Tibial nerve (tissue), 4 donors: Measurements from ENCODE around the gene TUBB2B. TPM values are rescaled to one million over a fixed set of nuclear protein-coding genes. Genes with fewer than 3 reads are reported as not detected.

Source experiments
- DNase-seq, 2 donors: peaks; one replicate each; pipeline ENCODE4 v3.0.0-alpha.2; 2019; ENCODE audit warnings: low spot score in 2 of 2
- H3K27ac ChIP-seq, 4 donors: fragments of 200-600 bp; sonication (generic) in 3 of 4; one replicate each; pipeline ENCODE4 v1.5.1; 2017 to 2019; ENCODE audit warnings: mild to moderate bottlenecking in 1 of 4
- H3K27me3 ChIP-seq, 2 donors: fragments of 200-600 bp; sonication (generic) in 1 of 2; one replicate each; pipeline versions ENCODE4 v1.5.1 to v1.6.0; 2017 to 2019
- H3K36me3 ChIP-seq, 3 donors: fragments of 200-600 bp; sonication (generic); one replicate each; pipeline ENCODE4 v1.5.1; 2018 to 2019
- H3K4me1 ChIP-seq, 4 donors: fragments of 200-600 bp; sonication (generic) in 3 of 4; one replicate each; pipeline ENCODE4 v1.5.1; 2017 to 2019
- H3K4me3 ChIP-seq, 4 donors: fragments of 200-600 bp; sonication (generic) in 3 of 4; one replicate each; pipeline ENCODE4 v1.5.1; 2017 to 2019; ENCODE audit warnings: mild to moderate bottlenecking in 1 of 4, moderate library complexity in 1 of 4
- H3K9me3 ChIP-seq, 4 donors: fragments of 200-600 bp; sonication (generic) in 3 of 4; one replicate each; pipeline ENCODE4 v1.5.1; 2017 to 2019
- EP300 ChIP-seq, 2 donors: sonication (generic); formaldehyde crosslinking; IDR thresholded peaks; one replicate each; pipeline ENCODE4 v1.6.1; 2017; ENCODE audit warnings: antibody characterized with exemption in 2 of 2, mild to moderate bottlenecking in 1 of 2
- POLR2A ChIP-seq, 2 donors: fragments of 450-650 bp; IDR thresholded peaks; one replicate each; pipeline ENCODE4 v1.6.1; 2017; ENCODE audit warnings: antibody characterized with exemption in 2 of 2, mild to moderate bottlenecking in 2 of 2, moderate library complexity in 2 of 2
- WGBS, 2 donors: methylation state at CpG; one replicate each; pipeline ENCODE4 v1.1.5; 2018; 5-methylcytosine and 5-hydroxymethylcytosine counted together
- total RNA-seq, 4 donors: library from RNA; depleted of rRNA; stranded (reverse); fragments of >200 nt; gene quantifications; one replicate each; pipeline ENCODE4 v1.1.0, GENCODE V29; 2016
- TF ChIP-seq, protein P1 (sequence below), 5 experiments: fragments of 200-600 bp in 3 of 5; fragments of 450-650 bp in 2 of 5; sonication (generic) in 3 of 5; IDR thresholded peaks; one replicate each; pipeline ENCODE4 v1.5.1; 2016 to 2019; ENCODE audit warnings: antibody characterized with exemption in 5 of 5, mild to moderate bottlenecking in 3 of 5, moderate library complexity in 2 of 5

The TUBB2B gene
- total RNA-seq, 4 donors from 2014 or later = 13.7 to 47.6 (median 32.6) TPM

DNA sequence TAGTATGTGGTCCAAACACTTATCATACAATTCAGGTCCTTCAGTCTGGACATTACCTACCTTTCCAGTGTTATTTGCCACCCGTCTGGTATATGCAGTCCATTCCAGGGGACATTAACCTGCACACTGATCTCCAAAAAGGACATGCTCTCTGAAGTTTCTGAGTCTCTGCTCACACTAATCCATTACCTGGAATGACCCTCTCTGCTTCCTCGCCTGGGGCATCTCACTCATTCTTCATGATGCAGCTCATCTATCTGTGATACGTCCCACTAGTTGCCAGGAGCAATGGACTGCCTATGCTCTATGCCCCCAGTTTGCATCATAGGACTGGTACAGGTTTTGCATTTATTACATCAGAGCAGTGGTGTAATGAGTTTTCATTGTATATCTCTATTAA lies 5.9 kb upstream of the TUBB2B start:
- Histone ChIP-seq H3K27me3 (peaks cover 0 to 44% of the 10 kb centered on the region in 2 donors), H3K27ac (no peak overlapping the region), H3K4me3 (no peak overlapping the region), H3K9me3 (no peaks in the 10 kb centered on the region), H3K36me3 (no peaks in the 10 kb centered on the region), H3K4me1 (peaks cover 0 to 44% (median 23%) of the 10 kb centered on the region in 4 donors)
- 89 to 95% methylated on average over 3 of the region's 3 CpGs for WGBS, 2 donors
- DNase-seq = no peak
- TF ChIP-seq, protein P1, sequence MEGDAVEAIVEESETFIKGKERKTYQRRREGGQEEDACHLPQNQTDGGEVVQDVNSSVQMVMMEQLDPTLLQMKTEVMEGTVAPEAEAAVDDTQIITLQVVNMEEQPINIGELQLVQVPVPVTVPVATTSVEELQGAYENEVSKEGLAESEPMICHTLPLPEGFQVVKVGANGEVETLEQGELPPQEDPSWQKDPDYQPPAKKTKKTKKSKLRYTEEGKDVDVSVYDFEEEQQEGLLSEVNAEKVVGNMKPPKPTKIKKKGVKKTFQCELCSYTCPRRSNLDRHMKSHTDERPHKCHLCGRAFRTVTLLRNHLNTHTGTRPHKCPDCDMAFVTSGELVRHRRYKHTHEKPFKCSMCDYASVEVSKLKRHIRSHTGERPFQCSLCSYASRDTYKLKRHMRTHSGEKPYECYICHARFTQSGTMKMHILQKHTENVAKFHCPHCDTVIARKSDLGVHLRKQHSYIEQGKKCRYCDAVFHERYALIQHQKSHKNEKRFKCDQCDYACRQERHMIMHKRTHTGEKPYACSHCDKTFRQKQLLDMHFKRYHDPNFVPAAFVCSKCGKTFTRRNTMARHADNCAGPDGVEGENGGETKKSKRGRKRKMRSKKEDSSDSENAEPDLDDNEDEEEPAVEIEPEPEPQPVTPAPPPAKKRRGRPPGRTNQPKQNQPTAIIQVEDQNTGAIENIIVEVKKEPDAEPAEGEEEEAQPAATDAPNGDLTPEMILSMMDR (IDR thresholded peaks at IDR 0.05) = no peak
- TF ChIP-seq EP300 (IDR thresholded peaks at IDR 0.05) = no peak

DNA sequence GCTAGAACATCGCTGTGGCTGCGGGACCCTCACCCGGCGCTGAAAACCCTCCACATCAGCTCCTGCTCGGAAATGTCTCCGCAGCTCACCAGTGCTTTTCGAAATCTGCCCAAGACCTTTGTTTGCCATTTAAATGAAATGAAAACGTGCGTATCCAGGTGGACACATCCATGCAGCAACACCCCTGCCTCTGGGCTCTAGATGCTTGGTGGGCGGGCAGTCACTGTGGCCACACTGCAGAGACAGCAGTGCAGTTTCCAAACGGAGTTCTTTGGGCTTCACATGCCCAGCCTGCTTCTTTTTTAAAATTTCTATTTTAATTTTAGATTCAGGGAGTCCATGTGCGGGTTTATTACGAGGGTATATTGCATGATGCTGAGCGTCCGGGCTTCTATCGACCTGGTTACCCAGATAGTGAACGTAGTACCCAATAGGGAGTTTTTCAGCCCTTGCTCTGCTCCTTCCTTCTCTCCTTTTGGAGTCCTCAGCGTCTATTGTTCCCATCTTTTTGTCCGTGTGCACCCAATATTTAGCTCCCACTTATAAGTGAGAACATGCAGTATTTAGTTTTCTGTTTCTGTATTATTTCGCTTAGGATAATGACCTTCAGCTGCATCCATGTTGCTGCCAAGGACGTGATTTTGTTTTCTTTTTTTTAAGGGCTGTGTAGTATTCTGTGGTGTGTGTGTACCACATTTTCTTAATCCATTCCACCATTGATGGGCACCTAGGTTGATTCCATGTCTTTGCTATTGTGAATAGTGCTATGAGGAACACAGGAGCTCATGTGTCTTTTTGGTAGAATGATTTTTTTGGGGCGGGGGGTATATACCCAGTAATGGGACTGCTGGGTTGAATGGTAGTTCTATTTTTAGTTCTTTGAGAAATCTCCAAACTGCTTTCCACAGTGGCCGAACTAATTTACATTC lies 4.8 kb upstream of the TUBB2B start:
- Histone ChIP-seq H3K4me1 (peaks cover 0 to 53% (median 33%) of the 10 kb centered on the region in 4 donors), H3K36me3 (no peaks in the 10 kb centered on the region), H3K9me3 (no peaks in the 10 kb centered on the region), H3K27me3 (peaks cover 0 to 55% of the 10 kb centered on the region in 2 donors), H3K27ac (peak overlapping the region; percentile 9 to 92 (median 84)), H3K4me3 (peak overlapping the region; percentile 34 to 63 (median 52))
- no peak for DNase-seq
- WGBS, 2 donors = 21 to 31% methylated on average over 22 to 23 of the region's 23 CpGs
- TF ChIP-seq POLR2A (IDR thresholded peaks at IDR 0.05) (no peak), EP300 (IDR thresholded peaks at IDR 0.05) (no peak)
- TF ChIP-seq, protein P1 (IDR thresholded peaks at IDR 0.05) = no peak

DNA sequence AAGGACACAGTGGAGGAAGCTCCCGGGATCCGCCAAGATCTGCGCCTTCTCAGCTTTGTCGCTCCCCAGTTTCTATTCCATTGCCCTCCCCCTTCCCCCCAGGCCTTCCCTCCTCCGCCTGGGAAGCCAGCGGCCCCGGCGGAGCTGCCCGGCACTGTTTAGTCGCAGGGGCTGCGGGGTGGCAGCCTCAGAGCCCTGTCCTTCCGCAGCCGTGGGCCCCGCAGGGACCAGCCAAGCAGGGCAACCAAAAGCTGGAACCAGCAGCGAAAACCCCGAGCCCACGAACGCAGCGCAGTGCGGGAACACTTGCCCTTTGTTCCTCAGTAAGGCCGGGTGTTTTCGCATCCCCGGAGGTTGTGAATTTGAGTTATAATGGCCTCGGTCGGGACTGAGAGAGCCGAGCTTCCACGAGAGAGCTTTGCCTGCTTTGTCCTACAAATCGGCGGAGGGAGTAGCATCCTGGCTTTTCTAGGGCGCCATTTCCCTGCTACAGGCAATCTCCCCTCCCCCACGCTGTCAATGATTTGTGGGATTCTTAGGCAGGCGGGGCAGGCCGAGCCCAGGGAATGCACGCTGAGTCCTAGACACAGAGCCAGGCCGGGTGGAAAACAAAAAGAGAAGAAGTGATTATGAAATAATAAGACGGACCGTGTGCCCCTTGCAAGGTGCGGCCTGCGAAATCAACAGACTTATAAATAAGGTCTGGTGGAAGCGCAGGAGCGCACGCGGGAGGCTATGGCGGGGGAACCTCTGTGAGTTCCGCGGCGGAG lies 4.0 kb upstream of the TUBB2B start:
- TF ChIP-seq, protein P1 (IDR thresholded peaks at IDR 0.05) = peak in 1 of 5 experiments; percentile 9
- TF ChIP-seq POLR2A (IDR thresholded peaks at IDR 0.05) (peak in 1 of 2 donors; percentile 33), EP300 (IDR thresholded peaks at IDR 0.05) (peak in 1 of 2 donors; percentile 80)
- Histone ChIP-seq H3K4me1 (peaks cover 0 to 60% (median 40%) of the 10 kb centered on the region in 4 donors), H3K36me3 (no peaks in the 10 kb centered on the region), H3K27ac (peak overlapping the region; percentile 9 to 92 (median 84)), H3K4me3 (peak overlapping the region; percentile 34 to 63 (median 52)), H3K27me3 (peaks cover 0 to 62% of the 10 kb centered on the region in 2 donors), H3K9me3 (no peaks in the 10 kb centered on the region)
- 1% methylated on average over 36 to 41 of the region's 47 CpGs for WGBS, 2 donors
- DNase-seq = peak; percentile 46 to 86

DNA sequence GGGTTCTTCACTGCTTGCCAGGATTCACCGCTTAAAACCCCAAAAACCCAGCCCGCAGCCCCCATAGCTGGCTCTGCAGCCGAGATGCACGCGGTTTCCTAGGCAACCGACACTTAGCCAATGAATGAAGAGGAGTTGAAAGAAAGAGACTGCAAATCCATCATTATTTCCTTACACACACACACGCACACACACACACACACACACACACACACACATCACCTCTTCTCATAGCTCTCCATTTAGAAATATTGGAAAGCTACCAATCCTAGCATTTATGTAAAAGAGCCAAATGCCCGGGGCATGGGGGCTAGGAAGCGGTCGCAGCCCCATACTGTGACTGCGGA lies 3.4 kb upstream of the TUBB2B start:
- Histone ChIP-seq H3K27ac (peak overlapping the region in 3 of 4 donors; percentile 80 to 92 (median 88)), H3K4me1 (peaks cover 0 to 60% (median 40%) of the 10 kb centered on the region in 4 donors), H3K4me3 (peak overlapping the region; percentile 34 to 63 (median 52)), H3K36me3 (no peaks in the 10 kb centered on the region), H3K9me3 (no peaks in the 10 kb centered on the region), H3K27me3 (peaks cover 0 to 63% of the 10 kb centered on the region in 2 donors)
- TF ChIP-seq POLR2A (IDR thresholded peaks at IDR 0.05) (no peak), EP300 (IDR thresholded peaks at IDR 0.05) (no peak)
- TF ChIP-seq, protein P1 (IDR thresholded peaks at IDR 0.05) = no peak
- WGBS, 2 donors = 1 to 2% methylated on average over 11 of the region's 11 CpGs
- peak in 1 of 2 donors; percentile 28 for DNase-seq
